Esophagus muscularis mucosa (tissue), 4 donors: Measurements from ENCODE around the gene HSCB. TPM values are rescaled to one million over a fixed set of nuclear protein-coding genes. Genes with fewer than 3 reads are reported as not detected.
A peak's percentile ranks its signal among the peaks of the same experiment; 100 is the strongest.

ENCODE experiments used
- DNase-seq: peaks from one replicate; pipeline ENCODE4 v3.0.0-alpha.2; 2017; ENCODE audit errors: extremely low spot score
- H3K27ac ChIP-seq, 4 donors: fragments of 200-600 bp; sonication (generic); replicated peaks in 1 of 4; 1 replicate in 3 of 4; 2 replicates in 1 of 4; pipeline ENCODE4 v1.5.1; 2016 to 2019; ENCODE audit warnings: mild to moderate bottlenecking in 1 of 4
- H3K27me3 ChIP-seq, 4 donors: fragments of 200-600 bp; sonication (generic); one replicate each; pipeline versions ENCODE4 v1.5.1 to v1.6.0; 2016 to 2019
- H3K36me3 ChIP-seq, 4 donors: fragments of 200-600 bp; sonication (generic); one replicate each; pipeline ENCODE4 v1.5.1; 2016 to 2019
- H3K4me1 ChIP-seq, 4 donors: fragments of 200-600 bp; sonication (generic); one replicate each; pipeline ENCODE4 v1.5.1; 2016 to 2019
- H3K4me3 ChIP-seq, 4 donors: fragments of 200-600 bp; sonication (generic); 1 replicate in 2 of 4; 2 replicates in 2 of 4; pipeline ENCODE4 v1.5.1; 2016 to 2019; ENCODE audit warnings: mild to moderate bottlenecking in 4 of 4, moderate library complexity in 1 of 4
- H3K9me3 ChIP-seq, 4 donors: fragments of 200-600 bp; sonication (generic); 1 replicate in 3 of 4; 2 replicates in 1 of 4; pipeline ENCODE4 v1.5.1; 2016 to 2019
- EP300 ChIP-seq: sonication (generic); formaldehyde crosslinking; IDR thresholded peaks from one replicate; pipeline ENCODE4 v1.6.1; 2017; ENCODE audit warnings: antibody characterized with exemption
- POLR2A ChIP-seq: fragments of 450-650 bp; IDR thresholded peaks from one replicate; pipeline ENCODE4 v1.6.1; 2017; ENCODE audit warnings: antibody characterized with exemption, moderate library complexity, mild to moderate bottlenecking, low read depth
- POLR2AphosphoS5 ChIP-seq, 2 donors: sonication (generic); formaldehyde crosslinking; IDR thresholded peaks; one replicate each; pipeline ENCODE4 v1.6.1; 2017; ENCODE audit warnings: antibody characterized with exemption in 2 of 2
- WGBS: methylation state at CpG from one replicate; pipeline ENCODE4 v1.1.5; 2018; 5-methylcytosine and 5-hydroxymethylcytosine counted together
- intact Hi-C: fragments of 100-400 bp; cut with DNase I; formaldehyde crosslinking; loops from one replicate; pipeline ENCODE4 v1.15.1; 2023
- total RNA-seq, 4 donors: library from RNA; depleted of rRNA; stranded (reverse); fragments of >200 nt; gene quantifications; one replicate each; pipeline versions ENCODE4 v1.1.0 to v1.2.1, GENCODE V29; 2016
- TF ChIP-seq, protein P1 (sequence below), 3 experiments: fragments of 200-600 bp in 2 of 3; fragments of 450-650 bp in 1 of 3; sonication (generic) in 2 of 3; IDR thresholded peaks; one replicate each; pipeline ENCODE4 v1.5.1; 2017 to 2019; ENCODE audit warnings: antibody characterized with exemption in 3 of 3, mild to moderate bottlenecking in 2 of 3, moderate library complexity in 1 of 3

Gene HSCB
- total RNA-seq, 4 donors from 2014 or later, result 13.7 to 30.0 (median 15.7) TPM

DNA sequence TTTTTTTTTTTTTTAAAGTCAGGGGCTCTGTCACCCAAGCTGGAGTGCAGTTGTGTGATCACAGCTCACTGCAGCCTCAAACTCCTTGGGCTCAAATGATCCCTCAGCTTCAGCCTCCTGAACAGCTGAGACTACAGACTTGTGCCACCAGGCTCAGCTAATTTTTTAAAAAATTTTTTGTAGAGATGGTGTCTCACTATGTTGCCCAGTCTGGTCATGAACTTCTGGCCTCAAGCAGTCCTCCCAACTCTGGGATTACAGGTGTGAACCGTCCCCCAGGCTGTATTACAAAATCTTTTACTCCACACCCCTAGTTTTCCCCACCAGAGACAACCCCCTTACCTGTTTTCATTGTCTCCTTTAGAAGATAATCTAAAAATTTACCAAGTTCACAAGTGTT lies 32.5 kb downstream of the HSCB start:
- Histone ChIP-seq H3K4me1 (peaks cover 29 to 47% (median 42%) of the 10 kb centered on the region in 4 donors), H3K4me3 (peak overlapping the region in 1 of 4 donors; percentile 96), H3K9me3 (no peaks in the 10 kb centered on the region), H3K27me3 (no peaks in the 10 kb centered on the region), H3K36me3 (peaks cover 0 to 36% (median 21%) of the 10 kb centered on the region in 4 donors), H3K27ac (no peak overlapping the region)
- intact Hi-C loops, result no loop called here
- DNase-seq, result no peak
- 81% methylated on average over 1 of the region's 1 CpG for WGBS
- no peak for TF ChIP-seq POLR2AphosphoS5 (IDR thresholded peaks at IDR 0.05)
- no peak for TF ChIP-seq EP300
- TF ChIP-seq POLR2A, result no peak
- TF ChIP-seq, protein P1, sequence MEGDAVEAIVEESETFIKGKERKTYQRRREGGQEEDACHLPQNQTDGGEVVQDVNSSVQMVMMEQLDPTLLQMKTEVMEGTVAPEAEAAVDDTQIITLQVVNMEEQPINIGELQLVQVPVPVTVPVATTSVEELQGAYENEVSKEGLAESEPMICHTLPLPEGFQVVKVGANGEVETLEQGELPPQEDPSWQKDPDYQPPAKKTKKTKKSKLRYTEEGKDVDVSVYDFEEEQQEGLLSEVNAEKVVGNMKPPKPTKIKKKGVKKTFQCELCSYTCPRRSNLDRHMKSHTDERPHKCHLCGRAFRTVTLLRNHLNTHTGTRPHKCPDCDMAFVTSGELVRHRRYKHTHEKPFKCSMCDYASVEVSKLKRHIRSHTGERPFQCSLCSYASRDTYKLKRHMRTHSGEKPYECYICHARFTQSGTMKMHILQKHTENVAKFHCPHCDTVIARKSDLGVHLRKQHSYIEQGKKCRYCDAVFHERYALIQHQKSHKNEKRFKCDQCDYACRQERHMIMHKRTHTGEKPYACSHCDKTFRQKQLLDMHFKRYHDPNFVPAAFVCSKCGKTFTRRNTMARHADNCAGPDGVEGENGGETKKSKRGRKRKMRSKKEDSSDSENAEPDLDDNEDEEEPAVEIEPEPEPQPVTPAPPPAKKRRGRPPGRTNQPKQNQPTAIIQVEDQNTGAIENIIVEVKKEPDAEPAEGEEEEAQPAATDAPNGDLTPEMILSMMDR (IDR thresholded peaks at IDR 0.05), result no peak

DNA sequence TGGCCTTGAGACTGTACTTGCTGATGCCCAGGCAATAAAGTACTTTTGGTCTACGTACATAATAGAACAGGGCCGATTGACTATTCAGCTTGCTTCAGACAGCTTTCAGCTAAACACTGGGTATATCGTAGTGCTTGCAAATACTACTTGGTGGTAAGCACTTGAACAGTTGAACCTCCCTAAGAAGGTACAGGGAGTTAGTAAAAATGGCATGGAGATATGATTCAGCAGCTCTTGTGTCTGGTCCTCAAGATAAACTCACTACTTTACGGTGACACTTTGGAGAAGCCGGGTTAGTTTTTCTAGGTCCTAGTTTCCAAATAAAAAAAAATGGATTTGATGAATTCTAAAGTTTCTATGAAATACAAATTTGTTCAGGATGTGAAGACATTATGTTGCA lies 38.0 kb downstream of the HSCB start:
- no peak for DNase-seq
- intact Hi-C loops, result no loop called here
- Histone ChIP-seq H3K27ac (no peak overlapping the region), H3K4me3 (no peak overlapping the region), H3K27me3 (no peaks in the 10 kb centered on the region), H3K4me1 (peaks cover 23 to 42% (median 28%) of the 10 kb centered on the region in 4 donors), H3K36me3 (peaks cover 30 to 79% (median 55%) of the 10 kb centered on the region in 4 donors), H3K9me3 (no peaks in the 10 kb centered on the region)
- TF ChIP-seq POLR2A, result no peak
- no peak for TF ChIP-seq EP300
- WGBS, result 89% methylated on average over 5 of the region's 5 CpGs

- Histone ChIP-seq H3K27ac (no peak overlapping the region), H3K27me3 (no peaks in the 10 kb centered on the region), H3K9me3 (no peaks in the 10 kb centered on the region), H3K36me3 (peaks cover 34 to 83% (median 57%) of the 10 kb centered on the region in 4 donors), H3K4me1 (peaks cover 20 to 37% (median 24%) of the 10 kb centered on the region in 4 donors), H3K4me3 (no peak overlapping the region)
- TF ChIP-seq, protein P1 (IDR thresholded peaks at IDR 0.05), result no peak
- TF ChIP-seq POLR2AphosphoS5 (IDR thresholded peaks at IDR 0.05) (no peak), EP300 (no peak), POLR2A (no peak)
- 91% methylated on average over 1 of the region's 1 CpG for WGBS
- DNase-seq, result no peak
- intact Hi-C loops, result no loop called here
These were observed 38.5 kb downstream of the HSCB start for GRCh38 chr22:28780296-28780695.

DNA sequence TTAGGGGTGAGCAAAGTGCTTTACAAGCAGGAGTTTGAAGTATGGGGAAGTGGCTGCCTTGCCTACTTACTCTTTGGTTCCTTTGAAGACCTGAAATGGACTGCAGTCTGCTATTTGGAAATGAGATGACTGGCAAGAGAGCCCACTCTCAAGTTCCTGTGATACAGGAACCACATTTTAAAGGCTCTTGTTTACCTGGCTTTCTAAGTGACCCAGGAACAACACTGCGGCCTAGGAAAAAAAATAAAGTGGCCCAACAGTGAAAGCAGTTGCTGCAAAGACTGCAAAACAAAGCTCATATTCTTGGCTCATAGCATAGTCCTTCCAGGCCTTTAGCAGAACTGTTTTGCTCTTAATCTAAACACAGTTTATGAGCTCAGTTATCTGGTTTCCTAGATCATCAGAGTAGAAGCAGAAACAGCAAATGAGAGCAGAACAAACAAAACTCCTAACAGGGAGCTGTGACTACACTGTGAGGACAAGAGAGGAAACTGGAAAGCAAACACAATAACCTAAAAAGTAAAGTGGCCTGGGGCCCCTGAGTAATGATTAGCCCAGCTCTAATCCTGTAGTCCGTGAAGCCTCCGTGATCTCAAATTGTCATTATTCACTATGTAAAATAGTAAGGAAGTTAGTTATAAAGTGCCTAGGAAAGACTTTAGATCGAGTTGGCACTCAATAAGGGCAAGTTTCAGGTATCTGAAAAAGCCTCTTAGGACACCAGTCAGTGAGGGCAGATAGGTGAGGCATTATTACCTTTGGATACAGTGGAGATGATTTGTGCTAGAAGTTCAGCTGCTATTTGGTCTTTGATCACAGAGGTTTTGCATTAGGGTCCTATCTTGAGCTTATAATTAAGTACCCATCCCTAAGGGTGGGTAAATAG lies 42.2 kb downstream of the HSCB start:
- H3K9me3 ChIP-seq, result no peaks in the 10 kb centered on the region
- H3K4me1 ChIP-seq, result peaks cover 6 to 13% (median 9%) of the 10 kb centered on the region in 4 donors
- no peak overlapping the region for H3K4me3 ChIP-seq
- DNase-seq, result no peak
- WGBS, result 86% methylated on average over 4 of the region's 4 CpGs
- no peak overlapping the region for H3K27ac ChIP-seq
- H3K36me3 ChIP-seq, result peaks cover 59 to 87% (median 71%) of the 10 kb centered on the region in 4 donors
- TF ChIP-seq, protein P1 (IDR thresholded peaks at IDR 0.05), result no peak
- TF ChIP-seq EP300 (no peak), POLR2AphosphoS5 (IDR thresholded peaks at IDR 0.05) (no peak), POLR2A (no peak)
- no peaks in the 10 kb centered on the region for H3K27me3 ChIP-seq
- intact Hi-C loops, result no loop called here

- no peak for TF ChIP-seq POLR2A
- no peak for TF ChIP-seq POLR2AphosphoS5 (IDR thresholded peaks at IDR 0.05)
- TF ChIP-seq, protein P1 (IDR thresholded peaks at IDR 0.05), result no peak
- no peak for TF ChIP-seq EP300
- no peaks in the 10 kb centered on the region for H3K27me3 ChIP-seq
- 69% methylated on average over 3 of the region's 3 CpGs for WGBS
- H3K4me1 ChIP-seq, result no peaks in the 10 kb centered on the region
- H3K9me3 ChIP-seq, result no peaks in the 10 kb centered on the region
- H3K4me3 ChIP-seq, result no peak overlapping the region
- H3K36me3 ChIP-seq, result peaks cover 42 to 82% (median 61%) of the 10 kb centered on the region in 4 donors
- intact Hi-C loops, result no loop called here
- no peak for DNase-seq
- no peak overlapping the region for H3K27ac ChIP-seq
These were observed 46.8 kb downstream of the HSCB start for GRCh38 chr22:28788601-28789000.
